HG02759 (cell line): ENCODE measurements around the gene PDZD8.

Source experiments
- ATAC-seq: cut with Tn5 transposase; IDR thresholded peaks from one replicate; pipeline ENCODE4 v1.9.1; 2021; ENCODE audit warnings: mild to moderate bottlenecking, moderate library complexity; ENCODE audit not compliant: unreplicated experiment

The PDZD8 gene

DNA sequence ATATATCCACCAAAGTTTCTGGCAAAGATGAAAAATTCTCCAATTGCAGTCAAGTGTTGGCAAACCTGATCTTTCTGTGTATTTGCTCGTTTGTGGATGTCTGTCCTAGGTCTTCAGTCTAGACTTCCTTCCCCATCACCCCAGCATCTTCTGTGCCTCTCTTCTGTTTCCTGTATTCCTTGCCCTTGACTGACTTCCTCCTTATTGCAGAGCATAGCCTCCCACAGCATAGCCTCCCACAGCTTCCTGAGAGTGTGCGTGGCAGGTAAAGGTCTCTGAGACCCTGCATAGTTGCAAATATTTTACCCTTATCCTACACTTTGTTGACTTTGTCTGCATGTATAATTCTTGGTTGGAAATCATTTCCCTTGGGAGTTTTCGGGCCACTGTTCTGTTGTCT lies 116.0 kb downstream of the PDZD8 start:
- no peak for ATAC-seq

DNA sequence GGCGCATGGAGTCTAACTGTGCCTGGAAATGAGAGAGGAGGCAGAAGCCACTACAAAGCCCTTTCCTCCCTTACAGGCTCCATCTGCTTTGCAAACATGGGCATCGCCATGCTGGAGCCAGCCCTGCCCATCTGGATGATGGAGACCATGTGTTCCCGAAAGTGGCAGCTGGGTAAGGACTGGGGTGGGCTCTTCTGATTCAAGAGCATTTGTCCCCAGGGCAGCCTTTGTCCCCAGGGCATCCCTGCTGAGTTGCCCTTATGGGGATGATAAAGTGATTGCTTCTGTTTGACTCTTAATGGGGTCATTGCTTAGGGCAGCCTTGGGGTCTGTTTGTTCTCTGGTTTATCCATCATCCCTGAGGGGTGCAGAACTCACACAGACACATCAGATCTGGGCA lies 117.5 kb downstream of the PDZD8 start:
- ATAC-seq: no peak

DNA sequence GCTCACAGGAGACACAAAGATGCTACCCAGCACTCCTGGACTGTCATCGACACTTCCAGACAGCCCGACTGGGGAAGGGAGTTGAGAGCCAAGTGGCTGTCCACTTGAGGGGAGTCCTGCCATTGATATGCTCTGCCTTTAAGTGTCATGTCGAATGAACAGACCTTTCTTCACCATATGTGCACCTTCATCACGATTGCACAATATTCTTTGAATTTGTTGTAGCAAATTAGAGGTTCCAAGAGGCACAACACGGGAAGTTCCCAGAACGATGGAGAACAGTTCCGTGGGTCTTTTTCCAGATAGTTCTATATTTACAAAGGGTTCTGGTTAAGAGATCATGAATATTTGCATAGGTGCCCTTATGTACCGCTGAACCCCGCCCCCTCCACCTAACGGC lies 118.3 kb downstream of the PDZD8 start:
- ATAC-seq: no peak

DNA sequence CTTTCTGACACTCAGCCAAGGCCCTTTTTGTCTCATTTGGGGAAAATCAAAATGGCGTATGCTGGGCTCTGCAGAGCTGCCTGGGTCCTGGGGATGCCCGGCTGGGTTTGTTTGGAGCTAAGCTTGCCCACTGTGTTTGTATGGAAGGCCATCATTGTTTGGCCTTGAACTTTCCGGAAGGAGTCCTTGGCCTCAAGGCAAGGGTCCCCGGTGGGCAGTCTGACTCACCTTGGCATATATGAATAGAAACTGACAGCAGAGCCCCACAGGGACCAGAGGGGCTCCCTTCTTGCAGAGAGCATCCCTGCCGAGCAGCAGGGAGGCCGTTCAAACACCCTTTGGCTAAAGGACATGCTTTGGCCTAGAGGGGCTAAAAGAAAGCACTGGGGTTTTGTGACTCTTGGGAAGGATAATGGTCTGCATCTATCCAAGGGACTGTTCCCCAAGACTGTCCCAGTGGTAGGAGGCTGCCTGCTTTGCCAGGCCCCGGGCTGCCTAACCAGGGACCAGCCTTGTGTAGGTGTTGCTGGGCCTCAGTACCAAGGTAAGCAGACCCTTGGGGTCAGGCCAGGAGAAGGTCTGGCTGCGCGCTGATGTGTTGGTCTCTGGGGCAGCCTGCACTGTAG lies 119.3 kb downstream of the PDZD8 start:
- ATAC-seq: no peak

DNA sequence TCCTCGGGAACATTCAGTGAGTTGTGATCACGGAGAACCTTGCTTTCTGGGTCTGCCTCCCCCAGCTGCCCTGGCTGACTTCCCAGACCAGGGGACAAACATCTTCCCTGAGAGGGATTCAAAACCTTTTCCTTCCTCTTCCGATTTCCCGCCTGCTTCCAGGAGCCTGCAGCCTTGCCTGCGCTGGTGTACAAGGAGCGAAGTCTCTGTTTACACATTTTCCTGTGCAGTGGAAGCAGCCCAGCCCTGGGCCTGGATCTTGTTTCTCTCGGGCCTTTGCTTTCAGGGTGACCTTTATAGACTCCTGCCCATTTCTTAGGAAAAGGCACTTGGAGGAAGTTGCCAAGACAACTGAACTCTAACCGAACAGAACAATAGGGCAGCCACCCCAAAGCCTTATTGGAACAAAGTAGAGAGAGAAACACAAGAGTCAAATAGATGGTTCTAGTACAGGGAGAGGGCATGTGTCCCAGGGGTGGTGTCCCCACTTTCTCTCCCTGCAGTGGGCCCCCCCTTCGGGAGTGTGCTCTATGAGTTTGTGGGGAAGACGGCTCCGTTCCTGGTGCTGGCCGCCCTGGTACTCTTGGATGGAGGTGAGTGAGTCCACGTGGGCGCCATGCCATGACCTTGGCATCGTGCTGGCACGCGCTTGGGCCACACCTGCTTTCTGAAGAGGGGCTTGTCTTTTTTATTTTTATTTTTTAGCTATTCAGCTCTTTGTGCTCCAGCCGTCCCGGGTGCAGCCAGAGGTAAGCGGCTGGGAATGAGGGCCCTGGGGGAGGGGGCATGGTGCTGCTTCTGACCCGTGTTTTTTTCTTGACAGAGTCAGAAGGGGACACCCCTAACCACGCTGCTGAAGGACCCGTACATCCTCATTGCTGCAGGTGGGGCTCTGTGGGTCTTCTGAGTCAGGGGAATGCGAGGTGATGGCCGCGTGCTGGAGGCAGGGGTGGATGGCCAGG lies 120.2 kb downstream of the PDZD8 start:
- ATAC-seq: no peak

- ATAC-seq: no peak
Observed at GRCh38 chr10:117254338-117254737, 120.9 kb downstream of the PDZD8 start.

- ATAC-seq: no peak
Observed at GRCh38 chr10:117253908-117254307, 121.3 kb downstream of the PDZD8 start.

GRCh38 chr10:117250411-117250810 lies 124.8 kb downstream of the PDZD8 start:
- ATAC-seq: no peak

DNA sequence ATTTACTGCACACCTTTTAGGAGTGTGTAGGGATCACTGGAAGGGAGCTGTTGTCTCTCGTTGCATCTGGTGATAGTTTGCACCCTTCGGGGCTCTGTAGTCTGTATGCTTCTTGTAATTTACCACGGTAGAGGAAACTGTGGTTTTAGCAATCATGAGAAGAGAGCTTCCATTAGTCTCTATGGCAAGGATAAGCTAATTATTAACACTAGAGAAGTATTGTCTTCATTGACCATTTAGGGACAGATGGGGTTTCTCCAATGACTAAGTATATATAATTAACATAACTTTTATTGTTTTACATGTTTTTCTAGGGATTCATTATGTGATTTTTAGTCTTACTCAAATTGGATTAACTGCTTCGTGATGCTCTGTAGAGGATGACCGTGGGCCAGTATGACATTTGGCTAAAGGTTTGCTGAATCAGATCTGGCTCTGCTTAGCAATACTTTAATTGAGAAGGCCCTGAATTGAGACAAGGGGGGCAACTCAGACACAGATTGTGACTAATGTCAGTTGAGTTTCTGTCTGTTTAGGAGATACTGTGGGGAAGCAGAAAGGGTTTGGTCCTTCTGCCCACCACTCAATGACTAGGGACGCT lies 125.6 kb downstream of the PDZD8 start:
- ATAC-seq: no peak

- ATAC-seq: no peak
Observed at GRCh38 chr10:117248750-117249465, 126.3 kb downstream of the PDZD8 start.

DNA sequence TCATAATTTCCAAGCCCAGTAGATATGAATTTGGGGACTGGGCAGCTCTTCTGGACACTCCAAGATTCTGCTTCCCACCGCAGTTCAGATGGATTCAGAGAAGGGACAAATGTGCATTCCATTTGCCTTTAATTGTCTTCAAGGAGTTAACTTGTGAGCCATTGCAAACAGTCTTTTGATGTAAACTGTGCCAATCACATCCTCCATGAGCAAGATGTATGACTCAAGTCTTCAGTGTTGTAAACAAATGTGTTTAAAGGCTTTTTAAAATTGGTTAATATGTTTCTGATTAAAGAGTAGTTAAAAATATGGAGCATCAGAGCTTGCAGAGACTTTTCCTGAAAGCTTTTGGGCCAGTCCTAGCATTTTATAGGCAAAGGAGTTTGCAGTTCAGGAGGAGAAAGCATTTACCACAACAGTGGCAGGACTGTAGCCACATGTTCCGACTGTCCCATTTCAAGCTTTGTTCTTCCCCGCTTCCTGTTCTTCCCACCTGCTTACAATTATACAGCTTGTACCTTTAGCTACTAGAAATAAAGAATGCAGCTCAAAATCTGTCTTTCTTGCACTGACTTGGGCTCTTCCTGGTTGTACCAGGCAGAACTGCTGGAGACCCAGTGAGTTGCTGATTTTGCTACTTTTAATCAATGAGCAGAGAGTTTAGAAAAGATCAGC lies 128.1 kb downstream of the PDZD8 start:
- ATAC-seq: no peak

GRCh38 chr10:117242463-117242832 lies 132.8 kb downstream of the PDZD8 start:
- no peak for ATAC-seq

- no peak for ATAC-seq
Observed at GRCh38 chr10:117241541-117242462, 133.4 kb downstream of the PDZD8 start.

- ATAC-seq: no peak
Observed at GRCh38 chr10:117240621-117241529, 134.4 kb downstream of the PDZD8 start, which contains the start of gene SLC18A2. Gene SLC18A2, plus strand, starts transcription at chr10:117241114. Its CDS starts 580 bp downstream, at chr10:117241694.

DNA sequence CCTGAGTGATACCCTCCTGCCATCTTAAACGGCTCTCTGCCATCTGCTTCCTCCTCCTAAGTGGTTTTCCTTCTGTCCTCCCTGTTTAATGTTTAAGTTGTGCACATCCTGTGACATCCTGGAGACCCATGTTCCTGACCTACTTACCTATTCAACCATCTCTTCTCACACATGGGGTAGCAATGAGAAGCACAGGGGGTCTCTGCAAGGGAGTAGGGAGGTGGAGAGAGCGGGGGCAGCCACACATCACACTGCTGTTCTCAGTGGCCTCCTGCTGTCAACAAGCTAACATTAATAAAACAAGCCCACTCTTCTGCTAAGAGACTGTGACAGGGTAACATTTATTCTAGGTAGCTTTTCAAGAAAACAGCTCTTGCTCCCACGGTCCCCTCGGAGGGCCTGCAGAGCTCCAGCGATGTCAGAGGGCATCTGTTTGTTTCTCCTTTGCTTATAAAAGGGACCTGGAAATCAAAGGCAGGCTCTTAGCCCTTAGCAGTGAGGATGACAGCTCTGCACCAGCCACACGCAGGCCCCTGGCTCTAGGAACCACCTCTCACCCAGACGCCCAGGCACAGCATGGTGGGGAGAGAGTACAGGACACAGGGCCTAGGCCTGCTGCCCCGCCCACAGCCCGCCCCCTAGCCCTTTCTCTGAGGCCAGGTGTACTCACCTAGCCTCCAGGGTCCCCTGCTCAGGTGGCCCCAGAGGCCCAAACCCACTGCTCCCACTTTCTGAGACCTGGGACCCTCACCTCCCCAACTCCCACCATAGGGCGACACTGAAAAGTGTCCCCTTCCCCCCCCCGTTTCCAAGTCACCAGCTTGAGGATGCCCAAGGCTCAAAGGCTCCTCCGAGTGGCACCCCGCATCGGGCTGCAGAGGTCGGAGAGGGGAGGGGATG lies 135.3 kb downstream of the PDZD8 start:
- ATAC-seq: no peak

DNA sequence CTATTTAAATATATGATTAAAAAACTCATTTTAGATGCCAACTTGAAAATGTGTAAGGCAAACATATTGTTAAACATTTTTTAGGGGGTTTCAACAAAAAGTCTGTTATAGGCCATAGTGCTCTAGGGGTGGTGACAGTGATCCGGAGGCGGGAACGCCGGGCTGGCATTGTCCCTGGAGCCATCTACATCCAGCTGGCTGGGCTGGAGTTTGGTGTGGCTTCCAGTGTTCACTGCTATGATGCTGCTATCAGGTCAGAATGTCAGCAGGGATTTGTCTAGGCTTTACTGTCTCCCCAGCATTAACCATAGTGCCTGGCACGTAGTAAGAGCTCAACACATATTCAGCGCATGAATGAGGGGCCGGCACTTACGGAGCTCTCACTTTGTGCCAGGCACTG lies 136.2 kb downstream of the PDZD8 start:
- ATAC-seq: no peak

- no peak for ATAC-seq
Observed at GRCh38 chr10:117237401-117237991, 137.7 kb downstream of the PDZD8 start.
